ENCODE measurements around the gene CAMK2N1. TPM values are rescaled to one million over a fixed set of nuclear protein-coding genes. Genes with fewer than 3 reads are reported as not detected.

CAMK2N1 gene
- total RNA-seq, 2 donors from 2014 or later = 5.3 to 5.4 TPM

DNA sequence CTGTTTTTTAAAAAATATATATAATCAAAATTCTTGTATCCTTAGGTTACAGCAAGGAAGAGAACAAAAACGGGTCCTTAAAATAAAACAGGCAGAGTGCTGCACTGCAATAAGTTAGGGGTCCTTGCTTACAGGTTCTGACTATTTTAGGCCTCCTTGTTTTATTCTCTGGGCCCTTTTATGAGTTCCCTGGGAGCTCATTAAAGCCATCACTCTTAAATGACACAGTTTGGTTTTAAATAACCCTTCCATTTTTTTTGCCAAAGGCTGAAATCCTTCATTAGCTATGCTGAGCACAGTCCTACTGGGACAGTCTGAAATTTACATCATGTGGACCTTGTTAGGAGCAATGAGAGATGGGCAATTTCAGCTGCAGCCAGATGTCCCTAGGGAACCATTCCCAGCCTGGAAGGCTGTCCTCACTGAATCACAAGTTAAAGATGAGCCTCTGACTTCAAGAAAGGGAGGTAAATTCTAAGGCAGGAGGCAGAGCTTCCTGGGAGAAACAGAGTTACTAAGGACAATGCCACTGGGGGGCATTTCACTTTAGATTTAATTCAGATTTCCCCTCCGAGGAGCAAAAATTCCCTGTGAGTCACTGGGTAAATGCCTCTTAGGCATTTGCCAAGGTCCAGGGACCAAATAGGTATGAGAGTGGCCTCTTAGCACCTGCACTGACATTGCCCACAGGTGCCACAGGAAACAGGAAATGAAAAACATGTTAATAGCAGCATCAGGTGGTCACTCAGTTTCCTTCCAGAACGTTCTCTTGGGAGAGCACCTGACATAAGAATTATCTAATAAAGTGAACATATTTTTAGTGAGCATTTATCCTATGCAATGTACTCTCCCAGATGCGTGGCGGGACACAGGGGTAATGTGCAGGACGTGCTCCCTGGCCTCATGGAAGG, 25.8 kb upstream of the CAMK2N1 start:
- no peak overlapping the region for H3K4me3 ChIP-seq
- H3K36me3 ChIP-seq (replicated peaks in 1 of 2; ENCODE audit: insufficient read depth in 1 of 2, low read depth in 2 of 2) = no peaks in the 10 kb centered on the region
- no peaks in the 10 kb centered on the region for H3K9me3 ChIP-seq
- no peak overlapping the region for H3K27ac ChIP-seq
- intact Hi-C loops (cut with DNase I) = no loop called here
- DNase-seq (no peak), ATAC-seq (no peak)
- H3K4me1 ChIP-seq = peaks cover 12% of the 10 kb centered on the region
- 45 to 48% methylated on average over 6 of the region's 6 CpGs for WGBS, 2 donors
- TF ChIP-seq POLR2A (IDR thresholded peaks at IDR 0.05) (no peak), CTCF (IDR thresholded peaks at IDR 0.05) (no peak)
- no peaks in the 10 kb centered on the region for H3K27me3 ChIP-seq

GRCh38 chr1:20508411-20508771, 22.4 kb upstream of the CAMK2N1 start:
- ATAC-seq (no peak), DNase-seq (no peak)
- TF ChIP-seq CTCF (IDR thresholded peaks at IDR 0.05) = no peak
- no peak for TF ChIP-seq POLR2A (IDR thresholded peaks at IDR 0.05)
- peaks cover 26% of the 10 kb centered on the region for H3K4me1 ChIP-seq
- no peaks in the 10 kb centered on the region for H3K36me3 ChIP-seq (replicated peaks in 1 of 2; ENCODE audit: insufficient read depth in 1 of 2, low read depth in 2 of 2)
- peak overlapping the region; percentile 71 to 100 for H3K4me3 ChIP-seq
- H3K27me3 ChIP-seq = no peaks in the 10 kb centered on the region
- intact Hi-C loops (cut with DNase I) = no loop called here
- H3K27ac ChIP-seq = peak overlapping the region; percentile 60 to 78 (median 66)
- no peaks in the 10 kb centered on the region for H3K9me3 ChIP-seq
- 58 to 64% methylated on average over 5 of the region's 5 CpGs for WGBS, 2 donors

- peaks cover 0 to under 1% of the 10 kb centered on the region in 2 donors for H3K36me3 ChIP-seq (replicated peaks in 1 of 2; ENCODE audit: insufficient read depth in 1 of 2, low read depth in 2 of 2)
- H3K4me3 ChIP-seq = peak within 1 kb of the TSS; percentile 71 to 100
- no peaks in the 10 kb centered on the region for H3K9me3 ChIP-seq
- H3K4me1 ChIP-seq = peaks cover 26% of the 10 kb centered on the region
- peak; percentile 98 for ATAC-seq
- peak; percentile 55 to 79 (median 77) for TF ChIP-seq POLR2A (IDR thresholded peaks at IDR 0.05)
- peak in 1 of 7 experiments; percentile 11 for TF ChIP-seq CTCF (IDR thresholded peaks at IDR 0.05)
- peak; percentile 92 to 95 (median 94) for DNase-seq
- WGBS, 2 donors = 0 to 1% methylated on average over 13 to 57 of the region's 58 CpGs
- peak within 1 kb of the TSS; percentile 60 to 78 (median 66) for H3K27ac ChIP-seq
- no peaks in the 10 kb centered on the region for H3K27me3 ChIP-seq
- intact Hi-C loops (cut with DNase I) = no loop called here
Observed at GRCh38 chr1:20507564-20508410, 21.8 kb upstream of the CAMK2N1 start, which contains the start of gene MUL1. Gene MUL1 (minus strand): TSS chr1:20508151. CDS start chr1:20508024, 127 bp downstream.

GRCh38 chr1:20507248-20507563, 21.2 kb upstream of the CAMK2N1 start:
- ATAC-seq (no peak), DNase-seq (no peak)
- Histone ChIP-seq H3K27ac (peak overlapping the region; percentile 60 to 78 (median 66)), H3K4me1 (peaks cover 26% of the 10 kb centered on the region), H3K9me3 (no peaks in the 10 kb centered on the region), H3K36me3 (replicated peaks in 1 of 2; ENCODE audit: insufficient read depth in 1 of 2, low read depth in 2 of 2) (peaks cover 2% of the 10 kb centered on the region in 2 donors), H3K4me3 (peak overlapping the region; percentile 71 to 100), H3K27me3 (no peaks in the 10 kb centered on the region)
- no peak for TF ChIP-seq POLR2A (IDR thresholded peaks at IDR 0.05)
- no peak for TF ChIP-seq CTCF (IDR thresholded peaks at IDR 0.05)
- intact Hi-C loops (cut with DNase I) = no loop called here
- 28 to 38% methylated on average over 5 of the region's 5 CpGs for WGBS, 2 donors
